GM19463 (cell line): ENCODE measurements around the gene RPS6KA4.

Source experiments
- ATAC-seq: cut with Tn5 transposase; IDR thresholded peaks from one replicate; pipeline ENCODE4 v1.9.1; 2021; ENCODE audit warnings: mild to moderate bottlenecking, moderate library complexity; ENCODE audit not compliant: unreplicated experiment

The RPS6KA4 gene

GRCh38 chr11:64364435-64364834, 5.5 kb downstream of the RPS6KA4 start:
- ATAC-seq = no peak

DNA sequence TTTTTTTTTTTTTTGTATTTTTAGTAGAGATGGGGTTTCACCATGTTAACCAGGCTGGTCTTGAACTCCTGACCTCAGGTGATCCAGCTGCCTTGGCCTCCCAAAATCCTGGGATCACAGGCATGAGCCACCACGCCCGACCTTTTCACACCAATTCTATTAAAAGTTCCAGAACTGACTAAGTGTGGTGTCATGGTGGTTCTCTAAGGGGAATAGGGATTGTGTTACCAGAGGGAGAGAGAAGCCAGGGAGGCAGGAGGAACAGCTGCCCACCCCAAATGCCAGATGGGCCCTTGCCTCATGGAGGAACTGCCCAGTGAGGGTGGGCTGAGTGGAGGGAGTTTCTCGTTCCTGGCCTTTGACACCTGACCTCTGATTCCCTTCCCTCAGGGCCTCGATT, 5.9 kb downstream of the RPS6KA4 start:
- ATAC-seq = no peak

DNA sequence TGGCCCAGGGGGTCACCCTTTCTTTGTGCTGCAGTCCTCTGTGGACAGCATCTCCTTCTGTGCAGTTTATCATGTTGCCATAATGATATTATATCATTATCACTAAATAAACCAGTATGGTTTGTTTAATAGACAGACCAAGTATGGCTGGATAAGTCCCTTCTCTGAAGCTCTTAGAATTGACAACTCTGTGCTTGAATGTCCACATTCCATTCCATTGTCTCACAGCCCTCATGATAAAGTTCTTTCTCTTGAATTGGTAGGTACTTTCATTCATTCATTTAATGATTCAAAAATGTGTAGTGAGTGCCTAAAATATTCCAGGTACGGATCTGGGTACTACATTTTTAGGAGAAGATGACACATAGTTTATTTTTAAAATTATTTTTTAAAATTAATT, 7.8 kb downstream of the RPS6KA4 start:
- no peak for ATAC-seq

- ATAC-seq = no peak
Measured at GRCh38 chr11:64367931-64368672, 9.1 kb downstream of the RPS6KA4 start.

- ATAC-seq = no peak
Measured at GRCh38 chr11:64368673-64369074, 9.7 kb downstream of the RPS6KA4 start.

DNA sequence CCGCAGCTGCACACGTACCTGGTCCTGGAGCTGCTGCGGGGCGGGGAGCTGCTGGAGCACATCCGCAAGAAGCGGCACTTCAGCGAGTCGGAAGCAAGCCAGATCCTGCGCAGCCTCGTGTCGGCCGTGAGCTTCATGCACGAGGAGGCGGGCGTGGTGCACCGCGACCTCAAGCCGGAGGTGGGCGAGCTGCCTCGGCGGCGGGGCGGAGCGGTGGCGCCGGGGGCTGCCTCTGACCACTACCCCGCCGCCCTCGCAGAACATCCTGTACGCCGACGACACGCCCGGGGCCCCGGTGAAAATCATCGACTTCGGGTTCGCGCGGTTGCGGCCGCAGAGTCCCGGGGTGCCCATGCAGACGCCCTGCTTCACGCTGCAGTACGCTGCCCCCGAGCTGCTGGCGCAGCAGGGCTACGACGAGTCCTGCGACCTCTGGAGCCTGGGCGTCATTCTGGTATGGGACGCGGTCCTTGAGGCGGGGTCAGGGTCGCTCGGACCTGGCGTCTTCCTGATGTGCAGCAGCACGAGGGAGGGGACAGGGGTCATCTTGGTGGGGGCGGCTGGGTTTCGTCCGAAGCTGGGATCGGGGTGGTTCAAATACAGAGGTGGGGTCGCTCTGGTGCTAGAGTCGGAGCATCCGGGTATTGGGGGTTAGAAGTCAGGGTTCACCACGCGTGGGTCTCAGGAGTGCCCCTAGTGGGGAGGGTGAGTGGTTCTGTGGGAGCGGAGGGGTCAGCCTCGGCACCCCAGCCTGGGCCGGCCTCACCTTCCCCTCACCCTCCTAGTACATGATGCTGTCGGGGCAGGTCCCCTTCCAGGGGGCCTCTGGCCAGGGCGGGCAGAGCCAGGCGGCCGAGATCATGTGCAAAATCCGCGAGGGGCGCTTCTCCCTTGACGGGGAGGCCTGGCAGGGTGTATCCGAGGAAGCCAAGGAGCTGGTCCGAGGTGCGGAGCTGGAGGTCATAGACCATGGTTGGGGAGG, 10.8 kb downstream of the RPS6KA4 start:
- ATAC-seq = no peak

DNA sequence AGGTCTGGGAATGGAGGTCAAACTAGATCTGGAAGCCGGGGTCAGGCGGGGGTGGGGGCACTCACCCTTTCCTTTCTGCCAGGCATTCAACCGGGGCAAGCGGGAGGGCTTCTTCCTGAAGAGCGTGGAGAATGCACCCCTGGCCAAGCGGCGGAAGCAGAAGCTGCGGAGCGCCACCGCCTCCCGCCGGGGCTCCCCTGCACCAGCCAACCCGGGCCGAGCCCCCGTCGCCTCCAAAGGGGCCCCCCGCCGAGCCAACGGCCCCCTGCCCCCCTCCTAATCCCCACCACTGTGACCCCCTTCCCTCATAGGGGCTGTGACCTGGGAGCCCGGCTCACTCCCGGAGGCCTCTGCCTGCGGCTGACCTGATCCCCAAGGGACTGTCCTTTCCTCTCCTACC, 12.2 kb downstream of the RPS6KA4 start:
- no peak for ATAC-seq

DNA sequence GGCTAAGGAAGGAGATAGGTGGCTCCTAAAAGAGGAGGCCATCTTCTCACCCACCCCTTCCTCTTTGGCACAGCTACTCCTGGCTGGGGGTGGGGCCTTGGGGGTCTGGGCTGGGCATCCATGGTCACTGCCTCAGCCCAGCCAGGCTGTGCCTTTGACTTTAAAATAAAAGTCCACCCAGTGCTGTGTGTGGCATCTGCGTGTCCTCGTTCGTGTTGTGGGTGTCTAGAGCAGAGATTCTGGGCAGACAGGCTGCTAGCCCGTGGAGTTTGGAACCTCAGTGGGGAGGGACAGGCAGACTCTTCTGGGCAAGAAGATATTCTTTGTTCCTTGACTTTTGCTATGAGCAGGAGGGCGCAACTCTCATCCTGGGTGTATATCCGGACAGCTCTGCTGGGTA, 13.1 kb downstream of the RPS6KA4 start:
- no peak for ATAC-seq

- ATAC-seq = no peak
Measured at GRCh38 chr11:64372802-64373597, 14.0 kb downstream of the RPS6KA4 start.

- no peak for ATAC-seq
Measured at GRCh38 chr11:64373598-64373974, 14.6 kb downstream of the RPS6KA4 start.

- ATAC-seq = no peak
Measured at GRCh38 chr11:64376071-64376470, 17.1 kb downstream of the RPS6KA4 start.

- no peak for ATAC-seq
Measured at GRCh38 chr11:64378335-64378880, 19.4 kb downstream of the RPS6KA4 start.

DNA sequence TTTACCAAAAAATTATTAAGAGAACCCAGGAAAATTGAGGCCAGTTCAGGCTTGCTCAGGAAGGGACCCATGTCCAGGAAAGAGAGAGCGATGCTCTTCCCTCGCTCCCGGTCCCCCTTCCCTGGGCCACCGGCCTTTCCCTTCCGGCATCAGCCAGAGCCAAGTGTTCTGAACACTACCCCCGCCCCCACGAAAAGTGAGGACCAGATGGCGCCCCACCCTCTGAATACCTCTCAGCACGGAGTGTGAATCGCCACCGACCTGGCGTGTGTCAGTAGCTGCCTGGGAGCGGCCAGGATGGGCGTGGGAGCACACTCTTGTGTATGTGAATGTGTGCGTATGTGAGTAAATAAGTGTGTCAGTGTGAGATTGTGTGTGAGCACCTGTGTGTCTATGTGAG, 20.2 kb downstream of the RPS6KA4 start:
- no peak for ATAC-seq

GRCh38 chr11:64379817-64380709, 21.1 kb downstream of the RPS6KA4 start:
- no peak for ATAC-seq

DNA sequence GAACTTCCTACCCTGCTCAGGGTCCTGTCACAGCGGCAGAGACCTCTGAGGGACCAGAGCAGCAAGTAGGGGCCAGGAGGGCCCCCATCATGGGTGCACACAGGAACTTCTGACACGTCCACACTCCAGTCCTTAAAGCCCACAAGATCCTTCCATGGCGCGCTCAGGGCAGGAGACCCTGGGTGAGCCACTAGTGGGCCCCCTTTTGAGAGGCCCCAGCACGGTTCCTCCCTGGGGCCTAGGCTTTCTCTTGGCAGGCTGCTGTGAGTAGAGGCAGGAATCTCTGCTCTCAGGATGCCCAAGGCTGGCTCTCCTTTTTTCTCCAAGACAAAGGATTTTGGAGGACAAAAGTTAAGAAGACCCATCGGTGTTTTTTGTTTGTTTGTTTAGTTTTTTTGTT, 22.4 kb downstream of the RPS6KA4 start:
- no peak for ATAC-seq

- no peak for ATAC-seq
Measured at GRCh38 chr11:64382047-64382446, 23.1 kb downstream of the RPS6KA4 start.

DNA sequence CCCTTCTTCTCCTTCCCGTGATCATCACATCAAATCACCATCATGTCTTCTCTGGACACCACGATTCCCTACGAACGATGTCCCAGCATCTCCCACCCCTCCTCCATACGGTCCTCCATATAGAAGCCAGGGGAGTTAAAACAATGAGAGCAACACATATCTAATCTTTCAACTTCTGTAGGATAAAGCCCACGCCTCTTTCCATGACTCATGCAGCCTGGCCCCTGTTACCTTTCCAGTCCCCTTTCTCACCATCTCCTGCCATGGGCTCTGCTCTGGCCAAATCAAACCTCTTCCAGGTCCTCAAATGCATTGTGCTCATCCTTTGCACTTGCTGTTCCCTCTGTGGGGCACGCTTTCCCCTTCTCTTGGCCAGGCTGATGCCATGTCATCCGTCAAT, 23.6 kb downstream of the RPS6KA4 start:
- no peak for ATAC-seq

GRCh38 chr11:64383580-64383979, 24.6 kb downstream of the RPS6KA4 start:
- no peak for ATAC-seq

- ATAC-seq = no peak
Measured at GRCh38 chr11:64384028-64384737, 25.2 kb downstream of the RPS6KA4 start.
